ENCODE results near the gene RUNX2.

DNA sequence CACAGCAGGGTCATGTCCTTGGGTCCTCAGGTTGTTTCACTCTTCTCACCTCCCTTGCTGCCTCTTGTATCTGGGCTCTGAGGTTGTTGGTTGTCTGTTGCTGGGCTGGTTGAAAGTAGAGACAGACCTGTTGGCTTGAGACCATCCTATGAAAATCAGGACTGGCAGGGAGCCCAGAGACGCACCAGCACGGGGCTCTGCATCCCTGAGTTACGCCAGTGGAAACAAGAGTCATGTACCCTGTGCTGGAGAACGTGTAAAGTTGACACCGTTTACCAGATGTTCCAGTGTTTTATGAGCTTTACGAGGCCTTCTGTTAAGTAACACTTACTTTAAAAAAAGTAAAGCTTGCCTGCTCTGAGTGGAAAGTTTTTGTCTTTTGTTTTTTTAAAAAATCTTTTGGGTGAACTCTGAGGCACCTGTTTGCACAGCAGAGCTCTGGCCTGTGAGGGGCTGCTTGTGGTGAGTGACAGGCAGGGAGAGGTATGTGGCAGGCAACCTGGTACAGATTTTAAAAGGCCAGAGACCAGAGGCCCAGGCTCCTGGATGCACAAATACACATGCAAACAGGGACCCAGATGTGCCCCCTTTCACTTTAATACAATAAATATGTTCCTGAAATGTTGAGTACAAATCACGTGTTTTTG lies 309.6 kb downstream of the RUNX2 start:
- TF ChIP-seq EZH2 (IDR thresholded peaks at IDR 0.05; ENCODE audit: borderline replicate concordance, insufficient read depth, low read depth, low read length, poor library complexity, severe bottlenecking), result no peak
- TF ChIP-seq, protein P1, sequence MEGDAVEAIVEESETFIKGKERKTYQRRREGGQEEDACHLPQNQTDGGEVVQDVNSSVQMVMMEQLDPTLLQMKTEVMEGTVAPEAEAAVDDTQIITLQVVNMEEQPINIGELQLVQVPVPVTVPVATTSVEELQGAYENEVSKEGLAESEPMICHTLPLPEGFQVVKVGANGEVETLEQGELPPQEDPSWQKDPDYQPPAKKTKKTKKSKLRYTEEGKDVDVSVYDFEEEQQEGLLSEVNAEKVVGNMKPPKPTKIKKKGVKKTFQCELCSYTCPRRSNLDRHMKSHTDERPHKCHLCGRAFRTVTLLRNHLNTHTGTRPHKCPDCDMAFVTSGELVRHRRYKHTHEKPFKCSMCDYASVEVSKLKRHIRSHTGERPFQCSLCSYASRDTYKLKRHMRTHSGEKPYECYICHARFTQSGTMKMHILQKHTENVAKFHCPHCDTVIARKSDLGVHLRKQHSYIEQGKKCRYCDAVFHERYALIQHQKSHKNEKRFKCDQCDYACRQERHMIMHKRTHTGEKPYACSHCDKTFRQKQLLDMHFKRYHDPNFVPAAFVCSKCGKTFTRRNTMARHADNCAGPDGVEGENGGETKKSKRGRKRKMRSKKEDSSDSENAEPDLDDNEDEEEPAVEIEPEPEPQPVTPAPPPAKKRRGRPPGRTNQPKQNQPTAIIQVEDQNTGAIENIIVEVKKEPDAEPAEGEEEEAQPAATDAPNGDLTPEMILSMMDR (IDR thresholded peaks at IDR 0.05), result no peak
